ENCODE measurements around the gene TMEM9. TPM values are rescaled to one million over a fixed set of nuclear protein-coding genes. Genes with fewer than 3 reads are reported as not detected.

The TMEM9 gene
- total RNA-seq, 1 donor from 2014 or later = 109 TPM

- Mint-ChIP-seq H3K27ac (peak overlapping the region; percentile 92), H3K4me1 (peaks cover 60% of the 10 kb centered on the region), H3K9me3 (no peaks in the 10 kb centered on the region), H3K36me3 (no peaks in the 10 kb centered on the region), H3K4me3 (no peak overlapping the region), H3K27me3 (ENCODE audit: insufficient read depth, low read depth) (peaks cover 6% of the 10 kb centered on the region)
- no peak for DNase-seq (ENCODE audit: low spot score)
- Histone ChIP-seq H2AFZ (replicated peaks) (no peak overlapping the region), H3K4me2 (no peak overlapping the region), H3K4me1 (peaks cover 21% of the 10 kb centered on the region), H3K79me2 (ENCODE audit: low read depth) (no peaks in the 10 kb centered on the region), H3K4me3 (no peak overlapping the region), H3K36me3 (no peaks in the 10 kb centered on the region), H3K9ac (no peak overlapping the region), H3F3A (ENCODE audit: low read depth) (no peaks in the 10 kb centered on the region), H3K27ac (no peak overlapping the region), H4K20me1 (ENCODE audit: low read depth) (no peaks in the 10 kb centered on the region), H3K9me3 (ENCODE audit: low read depth) (no peaks in the 10 kb centered on the region), H3K27me3 (peaks cover 32% of the 10 kb centered on the region)
- TF ChIP-seq EZH2 (IDR thresholded peaks at IDR 0.05) = no peak
- TF ChIP-seq EZH2phosphoT487 (IDR thresholded peaks at IDR 0.05) = no peak
- no peak for TF ChIP-seq CTCF (IDR thresholded peaks at IDR 0.05)
Measured at GRCh38 chr1:201111672-201112071, 42.6 kb downstream of the TMEM9 start.

GRCh38 chr1:201111156-201111555 lies 43.1 kb downstream of the TMEM9 start:
- Histone ChIP-seq H3K4me2 (no peak overlapping the region), H4K20me1 (ENCODE audit: low read depth) (no peaks in the 10 kb centered on the region), H3K4me3 (no peak overlapping the region), H3K9ac (no peak overlapping the region), H3K27ac (no peak overlapping the region), H3K27me3 (peaks cover 27% of the 10 kb centered on the region), H3K4me1 (peaks cover 21% of the 10 kb centered on the region), H3K9me3 (ENCODE audit: low read depth) (no peaks in the 10 kb centered on the region), H3K36me3 (no peaks in the 10 kb centered on the region), H3K79me2 (ENCODE audit: low read depth) (no peaks in the 10 kb centered on the region), H3F3A (ENCODE audit: low read depth) (no peaks in the 10 kb centered on the region), H2AFZ (replicated peaks) (no peak overlapping the region)
- TF ChIP-seq EZH2phosphoT487 (IDR thresholded peaks at IDR 0.05) (no peak), CTCF (IDR thresholded peaks at IDR 0.05) (no peak), EZH2 (IDR thresholded peaks at IDR 0.05) (no peak)
- Mint-ChIP-seq H3K4me1 (peaks cover 65% of the 10 kb centered on the region), H3K27ac (peak overlapping the region; percentile 61), H3K36me3 (no peaks in the 10 kb centered on the region), H3K4me3 (no peak overlapping the region), H3K27me3 (ENCODE audit: insufficient read depth, low read depth) (peaks cover 5% of the 10 kb centered on the region), H3K9me3 (no peaks in the 10 kb centered on the region)
- DNase-seq (ENCODE audit: low spot score) = no peak

- DNase-seq (ENCODE audit: low spot score) = no peak
- Mint-ChIP-seq H3K4me3 (no peak overlapping the region), H3K27me3 (ENCODE audit: insufficient read depth, low read depth) (peaks cover 2% of the 10 kb centered on the region), H3K4me1 (peaks cover 64% of the 10 kb centered on the region), H3K9me3 (no peaks in the 10 kb centered on the region), H3K27ac (peak overlapping the region; percentile 61), H3K36me3 (no peaks in the 10 kb centered on the region)
- H3K9me3 ChIP-seq (ENCODE audit: low read depth) = no peaks in the 10 kb centered on the region
- no peaks in the 10 kb centered on the region for H3K79me2 ChIP-seq (ENCODE audit: low read depth)
- no peak overlapping the region for H3K4me3 ChIP-seq
- no peak overlapping the region for H2AFZ ChIP-seq (replicated peaks)
- H3K27ac ChIP-seq = no peak overlapping the region
- H3K4me2 ChIP-seq = no peak overlapping the region
- no peaks in the 10 kb centered on the region for H3K36me3 ChIP-seq
- H4K20me1 ChIP-seq (ENCODE audit: low read depth) = no peaks in the 10 kb centered on the region
- no peak overlapping the region for H3K9ac ChIP-seq
- peaks cover 22% of the 10 kb centered on the region for H3K27me3 ChIP-seq
- H3K4me1 ChIP-seq = peaks cover 21% of the 10 kb centered on the region
- TF ChIP-seq EZH2 (IDR thresholded peaks at IDR 0.05) = no peak
- TF ChIP-seq EZH2phosphoT487 (IDR thresholded peaks at IDR 0.05) = no peak
- TF ChIP-seq CTCF (IDR thresholded peaks at IDR 0.05) = no peak
- no peaks in the 10 kb centered on the region for H3F3A ChIP-seq (ENCODE audit: low read depth)
Measured at GRCh38 chr1:201110616-201111015, 43.7 kb downstream of the TMEM9 start.

All from neural progenitor cell (in vitro differentiated cells).